ENCODE measurements around the gene YEATS4.
"Not testable (repeated sequence)": the region's sequence is repeated elsewhere in the genome, so short reads cannot be mapped to it uniquely, and the experiment has no call there.

YEATS4 gene

GRCh38 chr12:69359531-69360347 lies at the start of gene YEATS4:
YEATS4 (plus strand) TSS chr12:69359743; CDS start chr12:69359973, 230 bp downstream.
- peak; percentile 72 to 91 for DNase-seq (ENCODE audit: low spot score in 2 of 2)
- H3K9me3 Mint-ChIP-seq = no peaks in the 10 kb centered on the region
- H3K4me1 Mint-ChIP-seq = peaks cover 23% of the 10 kb centered on the region
- H3K27ac Mint-ChIP-seq = peak within 1 kb of the TSS; percentile 96
- peak within 1 kb of the TSS; percentile 79 for H3K4me3 Mint-ChIP-seq
- peak; percentile 88 for ATAC-seq
- peaks cover 59% of the 10 kb centered on the region for H3K36me3 Mint-ChIP-seq

DNA sequence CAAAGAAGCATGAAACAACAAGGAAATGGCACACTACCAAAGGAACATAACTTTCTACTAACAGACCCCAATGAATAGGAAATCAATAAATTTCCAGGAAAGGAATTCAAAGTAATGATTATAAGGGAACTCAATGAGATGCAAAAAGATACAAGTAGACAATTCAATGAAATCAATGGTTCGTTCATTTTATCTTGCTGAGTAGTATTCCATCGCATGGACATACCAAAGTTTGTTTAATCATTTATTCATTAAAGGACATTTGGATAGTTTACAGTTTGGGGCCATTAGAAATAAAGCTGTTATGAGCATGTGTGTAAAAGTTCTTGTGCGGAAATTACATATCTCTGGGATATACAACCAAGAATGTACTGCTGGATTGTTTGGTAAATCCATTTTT lies 46.3 kb upstream of the YEATS4 start:
- Mint-ChIP-seq H3K27ac (no peak overlapping the region), H3K4me3 (no peak overlapping the region), H3K4me1 (no peaks in the 10 kb centered on the region), H3K9me3 (no peaks in the 10 kb centered on the region), H3K36me3 (no peaks in the 10 kb centered on the region)
- ATAC-seq = no peak
- no peak for DNase-seq (ENCODE audit: low spot score in 2 of 2)

DNA sequence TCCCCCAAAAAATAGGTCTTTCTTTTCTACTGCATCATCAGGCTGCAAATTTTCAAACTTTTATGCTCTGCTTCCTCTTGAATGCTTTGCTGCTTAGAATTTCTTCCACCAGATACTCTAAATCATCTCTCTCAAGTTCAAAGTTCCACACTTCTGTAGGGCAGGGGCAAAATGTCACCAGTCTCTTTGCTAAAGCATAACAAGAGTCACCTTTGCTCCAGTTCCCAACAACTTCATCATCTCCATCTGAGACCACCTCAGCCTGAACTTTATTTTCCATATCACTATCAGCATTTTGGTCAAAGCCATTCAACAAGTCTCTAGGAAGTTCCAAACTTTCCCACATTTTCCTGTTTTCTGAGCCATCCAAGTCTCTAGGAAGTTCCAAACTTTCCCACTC lies 42.8 kb upstream of the YEATS4 start:
- H3K4me1 Mint-ChIP-seq; H3K4me3 Mint-ChIP-seq; ATAC-seq; H3K9me3 Mint-ChIP-seq; DNase-seq (ENCODE audit: low spot score in 2 of 2); H3K36me3 Mint-ChIP-seq; H3K27ac Mint-ChIP-seq: not testable (repeated sequence)

- DNase-seq (ENCODE audit: low spot score in 2 of 2); H3K36me3 Mint-ChIP-seq; H3K27ac Mint-ChIP-seq; H3K4me3 Mint-ChIP-seq; H3K9me3 Mint-ChIP-seq; ATAC-seq; H3K4me1 Mint-ChIP-seq: not testable (repeated sequence)
Observed at GRCh38 chr12:69317233-69317632, 42.3 kb upstream of the YEATS4 start.

DNA sequence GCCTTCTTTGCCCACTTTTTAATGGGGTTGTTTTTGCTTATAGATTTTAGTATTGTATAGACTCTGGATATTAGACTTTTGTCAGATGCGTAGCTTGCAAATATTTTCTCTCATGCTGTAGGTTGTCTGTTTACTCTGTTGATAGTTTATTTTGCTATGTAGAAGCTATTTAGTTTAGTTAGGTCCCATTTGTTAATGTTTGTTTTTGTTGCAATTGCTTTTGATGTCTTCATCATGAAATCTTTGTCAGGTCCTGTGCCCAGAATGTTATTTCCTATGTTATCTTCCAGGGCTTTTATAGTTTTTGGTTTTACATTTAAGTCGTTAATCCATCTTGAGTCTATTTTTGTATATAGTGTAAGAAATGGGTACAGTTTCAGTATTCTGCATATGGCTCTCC lies 41.3 kb upstream of the YEATS4 start:
- Mint-ChIP-seq H3K4me3 (no peak overlapping the region), H3K27ac (no peak overlapping the region), H3K36me3 (no peaks in the 10 kb centered on the region), H3K4me1 (no peaks in the 10 kb centered on the region), H3K9me3 (no peaks in the 10 kb centered on the region)
- ATAC-seq (no peak), DNase-seq (ENCODE audit: low spot score in 2 of 2) (no peak)

GRCh38 chr12:69321351-69321750 lies 38.2 kb upstream of the YEATS4 start:
- no peak overlapping the region for H3K27ac Mint-ChIP-seq
- no peaks in the 10 kb centered on the region for H3K9me3 Mint-ChIP-seq

GRCh38 chr12:69324797-69325466 lies 34.6 kb upstream of the YEATS4 start:
- H3K9me3 Mint-ChIP-seq = no peaks in the 10 kb centered on the region
- DNase-seq (ENCODE audit: low spot score in 2 of 2) (no peak), ATAC-seq (peak; percentile 49)
- no peak overlapping the region for H3K4me3 Mint-ChIP-seq
- peaks cover 7% of the 10 kb centered on the region for H3K4me1 Mint-ChIP-seq
- no peak overlapping the region for H3K27ac Mint-ChIP-seq
- no peaks in the 10 kb centered on the region for H3K36me3 Mint-ChIP-seq

More at GRCh38 chr12:69321351-69321750, 38.2 kb upstream of the YEATS4 start:
- ATAC-seq (no peak), DNase-seq (ENCODE audit: low spot score in 2 of 2) (no peak)
- no peaks in the 10 kb centered on the region for H3K4me1 Mint-ChIP-seq
- H3K4me3 Mint-ChIP-seq = no peak overlapping the region
- no peaks in the 10 kb centered on the region for H3K36me3 Mint-ChIP-seq

DNA sequence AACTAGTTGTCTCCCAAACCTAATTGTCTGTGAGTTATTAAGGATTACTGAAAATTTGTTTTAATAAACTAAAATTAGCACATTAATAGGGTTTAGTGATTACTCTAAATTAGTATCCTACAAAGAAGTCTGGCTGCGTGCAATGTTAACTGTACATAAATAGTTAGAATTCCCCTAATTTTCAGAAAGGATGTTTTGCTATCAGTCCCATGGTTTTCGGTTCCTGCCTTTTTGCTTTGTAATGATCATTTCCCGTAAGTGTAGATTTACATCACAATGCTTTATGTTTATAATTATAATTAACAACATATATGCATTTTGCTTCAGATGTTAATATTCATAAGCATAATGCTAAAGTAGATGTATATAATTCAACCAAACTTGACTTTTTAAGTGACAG lies 31.1 kb upstream of the YEATS4 start:
- peak overlapping the region; percentile 40 for H3K27ac Mint-ChIP-seq
- H3K36me3 Mint-ChIP-seq = no peaks in the 10 kb centered on the region
- DNase-seq (ENCODE audit: low spot score in 2 of 2) (no peak), ATAC-seq (no peak)
- H3K4me3 Mint-ChIP-seq = no peak overlapping the region
- H3K9me3 Mint-ChIP-seq = no peaks in the 10 kb centered on the region
- peaks cover 13% of the 10 kb centered on the region for H3K4me1 Mint-ChIP-seq

- Mint-ChIP-seq H3K4me3 (peak overlapping the region; percentile 76), H3K27ac (peak overlapping the region; percentile 63), H3K4me1 (peaks cover 13% of the 10 kb centered on the region), H3K36me3 (no peaks in the 10 kb centered on the region), H3K9me3 (no peaks in the 10 kb centered on the region)
- ATAC-seq = peak; percentile 43
- no peak for DNase-seq (ENCODE audit: low spot score in 2 of 2)
Observed at GRCh38 chr12:69329669-69330428, 29.7 kb upstream of the YEATS4 start.

DNA sequence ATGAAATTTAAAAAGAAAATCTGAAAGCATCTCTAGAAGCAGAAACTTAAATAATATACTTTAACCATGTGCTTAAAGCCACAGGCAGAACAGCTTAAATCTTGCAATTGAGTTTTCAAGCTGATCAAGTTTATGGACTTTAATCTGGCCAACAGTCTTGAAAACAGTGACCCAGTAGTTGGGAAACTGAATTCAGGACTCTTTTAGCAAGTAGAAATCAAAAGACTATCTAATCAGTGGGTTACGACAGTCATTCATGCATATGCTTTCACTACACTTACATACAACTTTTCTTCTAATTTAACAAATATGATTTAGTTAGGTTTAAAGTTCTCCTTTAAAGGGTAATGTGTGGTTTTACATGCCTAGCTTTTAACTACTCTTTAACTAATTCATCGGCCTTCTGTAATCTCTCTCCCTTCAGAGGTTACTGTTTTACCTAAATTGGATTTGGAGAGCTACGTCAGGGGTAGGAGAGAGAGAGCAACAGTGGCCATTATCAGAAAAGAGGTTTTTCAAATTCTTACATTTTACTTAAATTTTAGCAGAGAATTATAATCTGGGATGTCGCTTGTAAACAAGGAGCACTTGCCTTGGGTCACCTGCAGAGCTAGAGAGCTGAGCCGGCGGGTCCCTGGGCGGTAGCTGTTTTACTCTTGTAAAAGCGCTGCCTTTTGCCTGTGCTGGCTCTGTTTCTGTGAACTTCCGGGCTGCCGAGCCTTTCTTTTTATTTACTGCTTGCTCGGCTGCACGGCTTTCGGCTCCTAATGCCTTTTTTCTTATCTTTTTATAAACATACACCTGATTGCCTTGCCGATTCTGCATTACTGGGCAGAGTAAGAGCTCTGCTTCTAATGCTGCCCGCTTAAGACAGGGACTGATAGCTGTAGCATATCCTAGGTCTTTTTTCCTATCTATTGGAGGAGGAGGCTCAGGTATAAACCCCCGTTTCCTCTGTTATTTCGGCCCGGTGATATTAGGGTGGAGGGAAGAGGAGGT lies 28.8 kb upstream of the YEATS4 start:
- Mint-ChIP-seq H3K9me3 (no peaks in the 10 kb centered on the region), H3K4me3 (peak overlapping the region; percentile 76), H3K36me3 (no peaks in the 10 kb centered on the region), H3K4me1 (peaks cover 13% of the 10 kb centered on the region), H3K27ac (peak overlapping the region; percentile 63)
- DNase-seq (ENCODE audit: low spot score in 2 of 2) (peak; percentile 31 to 73), ATAC-seq (peak; percentile 82)

DNA sequence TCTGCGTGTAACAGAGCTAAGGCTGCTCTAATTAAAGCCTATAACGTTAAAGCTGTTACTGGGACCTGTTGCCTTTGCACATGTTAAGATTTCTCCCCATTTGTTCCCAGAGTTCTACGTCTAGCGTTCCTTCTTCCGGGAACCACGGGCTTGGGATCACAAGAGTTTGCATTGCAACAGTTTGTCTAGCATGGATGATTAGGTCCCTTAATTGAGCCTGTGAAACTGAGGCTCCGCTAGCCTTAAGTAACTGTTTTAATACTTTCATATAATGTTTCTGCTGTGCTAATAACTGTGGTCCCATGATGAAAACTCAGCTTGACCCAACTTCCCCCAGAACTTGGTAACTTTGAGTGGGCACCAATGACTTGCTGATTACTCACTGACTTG lies 28.0 kb upstream of the YEATS4 start:
- DNase-seq (ENCODE audit: low spot score in 2 of 2) (no peak), ATAC-seq (no peak)
- H3K36me3 Mint-ChIP-seq = no peaks in the 10 kb centered on the region
- H3K9me3 Mint-ChIP-seq = no peaks in the 10 kb centered on the region
- H3K4me1 Mint-ChIP-seq = peaks cover 13% of the 10 kb centered on the region
- H3K4me3 Mint-ChIP-seq = peak overlapping the region; percentile 76
- H3K27ac Mint-ChIP-seq = peak overlapping the region; percentile 63

GRCh38 chr12:69331909-69332684 lies 27.4 kb upstream of the YEATS4 start:
- Mint-ChIP-seq H3K27ac (peak overlapping the region; percentile 63), H3K4me1 (peaks cover 13% of the 10 kb centered on the region), H3K4me3 (peak overlapping the region; percentile 76), H3K36me3 (no peaks in the 10 kb centered on the region), H3K9me3 (no peaks in the 10 kb centered on the region)
- DNase-seq (ENCODE audit: low spot score in 2 of 2) = no peak
- ATAC-seq = no peak

GRCh38 chr12:69332815-69333358 lies 26.7 kb upstream of the YEATS4 start:
- Mint-ChIP-seq H3K4me1 (peaks cover 13% of the 10 kb centered on the region), H3K27ac (no peak overlapping the region), H3K36me3 (no peaks in the 10 kb centered on the region), H3K4me3 (no peak overlapping the region), H3K9me3 (no peaks in the 10 kb centered on the region)
- no peak for ATAC-seq
- no peak for DNase-seq (ENCODE audit: low spot score in 2 of 2)

GRCh38 chr12:69334158-69334557 lies 25.4 kb upstream of the YEATS4 start:
- ATAC-seq = no peak
- no peak overlapping the region for H3K4me3 Mint-ChIP-seq
- DNase-seq (ENCODE audit: low spot score in 2 of 2) = no peak
- H3K9me3 Mint-ChIP-seq = no peaks in the 10 kb centered on the region
- no peak overlapping the region for H3K27ac Mint-ChIP-seq
- H3K4me1 Mint-ChIP-seq = peaks cover 13% of the 10 kb centered on the region
- no peaks in the 10 kb centered on the region for H3K36me3 Mint-ChIP-seq

All from stimulated activated effector memory CD8-positive, alpha-beta T cell treated with anti-CD3 and anti-CD28 coated beads, Interleukin-12 subunit alpha, Interleukin-12 subunit beta, amount 100 ng/mL, for 72 hours (primary cell).